NCI-H82 (cell line): ENCODE data around the gene SLC12A2.

Experiments
- DNase-seq: peaks from one replicate; lab custom pipeline; 2025; lab: John Stamatoyannopoulos, UW

SLC12A2 gene

GRCh38 chr5:128172102-128172501, 88.5 kb downstream of the SLC12A2 start:
- DNase-seq: no peak

DNA sequence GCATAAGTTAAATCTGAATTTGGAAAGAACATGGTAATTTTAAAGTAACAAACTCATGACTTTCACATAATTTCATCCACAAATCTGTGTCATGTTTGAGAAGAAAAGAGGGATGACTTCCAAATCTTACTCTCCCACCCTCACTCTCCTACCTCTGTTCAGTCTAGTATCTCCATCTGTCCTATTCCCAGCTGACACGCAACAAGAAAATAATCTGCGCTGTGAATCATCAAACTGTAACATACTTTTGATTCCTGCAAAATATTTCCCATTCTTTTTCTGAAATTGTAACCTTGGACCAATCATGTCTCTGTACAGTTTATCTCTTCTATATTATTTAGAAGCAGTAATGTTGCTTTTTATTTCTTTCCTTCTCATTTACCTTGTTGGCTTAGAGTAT, 91.4 kb downstream of the SLC12A2 start:
- no peak for DNase-seq

- DNase-seq: no peak
Observed at GRCh38 chr5:128192368-128192767, 108.8 kb downstream of the SLC12A2 start.

- no peak for DNase-seq
Observed at GRCh38 chr5:128193665-128194390, 110.3 kb downstream of the SLC12A2 start.

DNA sequence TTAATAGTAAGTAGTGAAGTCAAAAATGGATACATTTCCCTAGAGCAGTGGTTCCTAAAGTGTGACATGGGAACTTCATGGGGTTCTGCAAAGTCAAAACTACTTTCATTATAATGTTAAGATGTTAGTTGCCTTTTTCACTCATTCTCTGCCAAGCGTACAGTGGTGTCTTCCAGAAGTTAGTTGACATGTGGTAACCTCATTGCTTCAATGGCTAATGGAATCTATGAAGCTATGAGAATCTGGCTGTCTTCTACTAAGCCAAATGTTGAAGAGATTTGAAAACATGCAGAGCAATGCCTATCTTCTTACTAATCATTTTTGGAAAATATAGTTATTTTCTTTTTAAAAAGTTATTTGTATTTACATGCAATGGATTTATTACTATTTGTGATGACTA, 111.8 kb downstream of the SLC12A2 start:
- no peak for DNase-seq

DNA sequence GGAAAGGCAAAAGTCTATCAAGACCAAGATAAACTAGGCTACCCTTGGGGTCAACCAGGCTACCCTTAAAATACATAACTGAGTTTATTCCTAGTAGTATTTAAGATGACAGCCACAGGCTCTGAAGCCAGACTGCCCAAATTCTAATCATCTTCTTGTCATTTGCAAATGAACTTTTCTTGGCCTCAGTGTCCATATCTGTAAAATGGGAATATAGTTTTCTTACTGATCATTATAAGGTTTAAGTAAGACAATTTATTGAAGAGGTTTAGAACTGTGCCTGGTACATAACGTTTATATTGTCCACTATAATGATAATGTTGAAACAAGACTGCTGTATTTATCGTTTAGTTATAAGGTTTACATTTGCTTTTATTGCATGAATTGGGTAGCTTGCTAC, 112.5 kb downstream of the SLC12A2 start:
- DNase-seq: no peak

DNA sequence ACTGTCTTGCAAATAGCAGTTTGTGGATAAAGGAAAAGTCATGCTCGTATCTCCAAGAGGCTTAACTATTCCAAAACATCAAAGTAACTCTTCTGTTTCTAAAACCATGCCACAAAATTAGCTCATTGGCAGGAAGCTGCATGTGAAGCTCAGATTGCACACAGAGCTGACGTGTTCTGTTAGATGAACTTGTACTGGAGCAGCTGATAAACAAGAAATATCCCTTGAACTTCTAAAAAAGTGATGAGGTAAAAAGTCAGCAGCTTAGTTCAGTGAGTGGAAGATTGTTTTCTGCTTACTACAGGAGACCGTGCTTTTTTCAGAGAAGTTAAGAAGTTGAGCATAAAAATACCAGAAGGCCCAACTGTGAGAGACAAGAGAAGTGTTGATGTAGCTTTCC, 113.2 kb downstream of the SLC12A2 start:
- DNase-seq: no peak

DNA sequence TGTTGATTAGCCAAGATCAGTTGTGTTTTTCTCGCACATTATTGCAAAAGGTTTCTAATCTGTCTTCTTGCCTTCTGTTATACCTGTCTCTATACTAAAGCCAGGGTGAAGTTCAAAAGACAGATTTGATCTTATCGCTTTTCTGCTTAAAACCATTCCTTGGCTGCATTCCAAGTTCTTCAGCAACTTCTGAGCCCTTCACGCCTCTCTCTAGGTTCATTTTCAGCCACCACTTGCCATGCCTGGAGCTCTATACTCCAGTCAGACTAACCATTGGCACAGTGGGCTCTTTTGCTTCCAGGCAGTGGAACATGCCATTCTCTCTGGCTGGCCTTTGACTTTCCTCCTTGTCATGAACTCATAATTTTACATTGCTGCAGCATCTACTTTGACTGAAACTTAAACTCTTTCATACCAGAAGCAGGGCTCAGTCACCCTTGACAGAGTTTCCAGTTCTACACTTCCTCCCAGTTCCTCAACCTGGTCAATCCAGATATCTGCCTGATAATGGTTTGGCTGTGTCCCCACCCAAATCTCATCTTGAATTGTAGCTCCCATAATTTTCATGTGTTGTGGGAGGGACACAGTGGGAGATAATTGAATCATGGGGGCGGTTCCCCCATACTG, 114.4 kb downstream of the SLC12A2 start:
- DNase-seq: peak; percentile 65

- no peak for DNase-seq
Observed at GRCh38 chr5:128199104-128199503, 115.5 kb downstream of the SLC12A2 start.

GRCh38 chr5:128199611-128200010, 116.0 kb downstream of the SLC12A2 start:
- DNase-seq: peak; percentile 9

GRCh38 chr5:128201065-128201926, 117.7 kb downstream of the SLC12A2 start:
- DNase-seq: peak; percentile 80

DNA sequence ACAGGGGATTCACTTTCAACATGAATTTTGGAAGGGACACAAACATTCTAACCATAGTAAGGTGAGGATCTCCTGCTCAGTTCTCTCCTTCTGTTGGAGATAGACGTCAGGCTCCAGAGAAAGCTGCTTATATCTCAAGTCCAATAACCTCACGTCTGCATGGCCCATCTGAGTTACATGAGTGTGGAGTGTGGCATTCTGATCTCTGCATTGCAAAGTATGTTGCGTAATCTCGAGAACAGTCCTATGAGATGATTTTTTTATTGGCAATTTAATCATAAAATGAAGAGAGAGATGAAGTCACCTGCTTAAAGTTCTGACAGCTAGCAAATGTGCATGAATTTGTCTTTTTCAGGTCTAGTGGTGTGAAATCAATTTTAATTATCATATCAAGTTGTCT, 118.8 kb downstream of the SLC12A2 start:
- no peak for DNase-seq

DNA sequence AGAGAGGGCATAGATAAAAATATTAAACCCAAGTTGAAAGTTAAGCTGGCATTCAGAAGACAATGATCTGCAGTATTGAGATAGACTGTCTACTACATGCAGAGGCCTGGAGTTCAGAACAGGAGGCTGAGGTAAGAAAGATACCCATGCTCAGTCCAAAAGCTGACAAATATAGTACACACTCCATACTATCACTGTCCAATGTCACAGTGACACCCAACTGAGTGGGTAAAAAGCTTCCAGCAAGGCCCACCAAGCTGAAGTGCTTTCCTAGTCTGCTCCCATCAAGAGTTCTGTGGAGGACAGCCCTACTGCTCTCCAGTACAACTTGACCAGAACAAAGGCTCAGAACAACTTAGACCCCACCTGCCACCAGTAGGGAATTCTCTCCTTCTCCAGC, 124.9 kb downstream of the SLC12A2 start:
- DNase-seq: no peak

- DNase-seq: no peak
Observed at GRCh38 chr5:128212191-128212806, 128.7 kb downstream of the SLC12A2 start.

- DNase-seq: peak; percentile 69
Observed at GRCh38 chr5:128213340-128213739, 129.8 kb downstream of the SLC12A2 start.

GRCh38 chr5:128213833-128214232, 130.3 kb downstream of the SLC12A2 start:
- no peak for DNase-seq

DNA sequence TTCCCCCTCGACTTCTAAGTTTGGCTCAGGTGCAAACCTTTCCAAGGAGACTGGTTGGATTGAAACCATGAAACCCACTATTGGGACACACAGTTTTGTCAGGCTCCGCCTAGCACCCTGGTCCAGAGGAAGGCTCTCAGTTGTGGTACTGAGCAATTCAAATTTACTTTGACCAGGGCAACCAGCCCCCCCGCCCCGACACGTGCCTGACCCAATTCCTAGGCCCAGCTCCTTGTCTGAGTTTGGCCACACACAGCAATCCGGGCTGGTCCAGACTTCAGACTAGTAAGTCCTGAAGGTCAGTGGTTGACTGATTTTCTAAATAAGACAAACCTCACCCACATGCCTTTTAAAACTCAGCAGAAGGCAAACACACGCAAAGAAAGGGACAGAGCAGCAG, 132.7 kb downstream of the SLC12A2 start:
- DNase-seq: no peak

DNA sequence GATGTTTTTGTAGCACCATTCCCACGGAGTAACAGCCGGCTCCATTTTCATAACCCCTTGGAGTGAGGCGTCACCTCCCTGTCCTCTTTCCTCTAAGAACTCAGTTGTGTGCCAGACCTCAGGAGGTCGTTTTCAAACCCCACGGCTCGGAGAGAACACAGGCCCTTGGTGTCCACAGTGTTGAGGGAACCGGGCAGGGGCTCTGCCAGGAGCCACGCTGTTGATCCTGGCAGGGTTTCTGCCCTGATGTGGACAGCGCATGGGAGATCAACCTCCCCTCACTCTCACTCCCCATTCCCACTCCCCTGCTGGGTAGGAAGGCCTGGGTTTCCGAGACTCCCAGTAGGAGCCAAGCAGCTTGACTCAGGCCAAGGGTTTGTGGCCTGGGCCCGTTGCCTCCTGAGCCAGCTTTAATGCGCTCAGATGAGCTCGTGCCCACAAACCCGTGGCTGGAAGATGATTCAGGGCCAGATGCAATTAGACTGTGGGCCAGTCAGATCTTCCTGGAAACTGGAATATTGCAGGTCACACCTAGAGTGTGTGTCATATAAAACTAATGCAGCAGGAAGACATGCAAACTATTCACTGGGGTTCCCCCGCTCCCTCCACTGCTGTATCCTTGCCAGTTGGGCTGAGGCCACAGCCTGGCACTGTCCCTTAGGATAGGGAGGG, 133.4 kb downstream of the SLC12A2 start:
- no peak for DNase-seq

DNA sequence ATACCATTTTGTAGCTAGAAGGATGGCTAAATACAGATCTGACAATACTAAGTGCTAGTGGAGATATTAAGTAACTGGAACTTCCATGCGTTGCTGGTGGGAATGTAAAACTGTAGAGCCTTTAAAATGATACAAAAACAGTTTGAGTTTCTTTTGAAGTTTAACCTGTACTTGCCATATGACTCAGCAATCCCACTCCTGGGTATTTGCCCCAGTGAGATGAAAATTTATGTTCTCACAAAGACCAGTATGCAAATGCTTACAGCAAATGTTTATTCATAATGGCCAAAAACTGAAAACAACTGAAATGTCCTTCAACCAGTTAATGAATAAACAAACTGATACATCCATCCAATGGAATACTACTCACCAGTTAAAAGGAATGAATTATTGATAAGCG, 137.3 kb downstream of the SLC12A2 start:
- DNase-seq: no peak

DNA sequence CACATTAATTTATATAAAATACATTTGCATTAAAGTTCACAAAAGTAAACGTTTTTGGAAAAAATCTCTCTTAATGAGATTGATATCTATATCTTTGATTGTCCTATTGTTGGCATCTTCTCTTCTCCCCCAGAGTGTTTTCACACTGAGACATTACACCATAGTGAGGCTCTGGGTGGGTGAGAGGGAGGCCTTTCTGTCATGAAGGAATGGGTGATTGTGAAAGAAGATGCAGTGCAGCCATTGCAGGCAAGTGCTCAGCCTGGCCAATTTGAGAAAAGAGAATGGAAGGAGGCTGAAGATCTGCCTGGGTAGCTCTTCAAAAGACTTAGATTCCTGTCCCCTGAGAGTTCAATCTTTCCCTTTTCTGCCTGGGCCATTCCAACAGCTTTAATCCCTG, 140.8 kb downstream of the SLC12A2 start:
- DNase-seq: no peak

GRCh38 chr5:128225245-128226030, 141.9 kb downstream of the SLC12A2 start:
- no peak for DNase-seq
